Thoracic aorta (tissue), 2 donors: ENCODE results near the gene WIPF2. TPM values are rescaled to one million over a fixed set of nuclear protein-coding genes. Genes with fewer than 3 reads are reported as not detected.

ENCODE experiments used
- ATAC-seq: fragments of 150-250 bp; one replicate; pipeline ENCODE4 v1.8.0; 2017; ENCODE audit warnings: low read depth; ENCODE audit not compliant: insufficient number of reproducible peaks, low FRiP score
- DNase-seq: peaks from one replicate; pipeline ENCODE4 v3.0.0-alpha.2; 2020; ENCODE audit warnings: low spot score
- H3K27ac ChIP-seq, 2 donors: fragments of 200-600 bp; sonication (generic); 1 replicate in 1 of 2; 2 replicates in 1 of 2; pipeline ENCODE4 v1.5.1; 2016; ENCODE audit warnings: mild to moderate bottlenecking in 2 of 2, moderate library complexity in 2 of 2
- H3K27me3 ChIP-seq: fragments of 200-600 bp; sonication (generic); replicated peaks from 2 replicates; pipeline ENCODE4 v1.6.0; 2016; ENCODE audit warnings: mild to moderate bottlenecking; ENCODE audit not compliant: insufficient read depth
- H3K36me3 ChIP-seq: fragments of 200-600 bp; sonication (generic); one replicate; pipeline ENCODE4 v1.5.1; 2016
- H3K4me1 ChIP-seq, 2 donors: fragments of 200-600 bp; sonication (generic); 1 replicate in 1 of 2; 2 replicates in 1 of 2; pipeline versions ENCODE4 v1.5.1 to v1.6.0; 2016; ENCODE audit warnings: low read depth in 2 of 2, mild to moderate bottlenecking in 1 of 2; ENCODE audit not compliant: control insufficient read depth in 1 of 2
- H3K4me3 ChIP-seq: fragments of 200-600 bp; sonication (generic); 2 replicates; pipeline ENCODE4 v1.5.1; 2016; ENCODE audit warnings: mild to moderate bottlenecking
- H3K9me3 ChIP-seq: fragments of 200-600 bp; sonication (generic); 2 replicates; pipeline ENCODE4 v1.5.1; 2016
- CTCF ChIP-seq: fragments of 200-600 bp; sonication (generic); IDR thresholded peaks from one replicate; pipeline ENCODE4 v1.5.1; 2019; ENCODE audit warnings: antibody characterized with exemption
- total RNA-seq, 2 donors: library from RNA; depleted of rRNA; stranded (reverse); fragments of >200 nt; gene quantifications; one replicate each; pipeline versions ENCODE4 v1.1.0 to v1.2.3, GENCODE V29; 2016

WIPF2 gene
- 10 to 100 TPM in 1 of 2 donors, 1 to 10 TPM in 1; 8.9 to 14.0 TPM for total RNA-seq

GRCh38 chr17:40218740-40219593 is at the start of gene WIPF2:
Gene WIPF2, plus strand, starts transcription at chr17:40219304. Its CDS starts 37,156 bp downstream, at chr17:40256460.
- peak; percentile 84 for DNase-seq
- Histone ChIP-seq H3K27ac (peak within 1 kb of the TSS; percentile 81 to 88), H3K27me3 (no peaks in the 10 kb centered on the region), H3K4me1 (peaks cover 5 to 19% of the 10 kb centered on the region in 2 donors), H3K36me3 (no peaks in the 10 kb centered on the region), H3K4me3 (peak within 1 kb of the TSS; percentile 88), H3K9me3 (no peaks in the 10 kb centered on the region)
- TF ChIP-seq CTCF, result peak; percentile 73
- peak; percentile 98 for ATAC-seq

- Histone ChIP-seq H3K27me3 (no peaks in the 10 kb centered on the region), H3K4me1 (no peaks in the 10 kb centered on the region), H3K36me3 (peaks cover 53% of the 10 kb centered on the region), H3K27ac (no peak overlapping the region), H3K4me3 (no peak overlapping the region), H3K9me3 (no peaks in the 10 kb centered on the region)
- ATAC-seq (no peak), DNase-seq (no peak)
- TF ChIP-seq CTCF, result no peak
Observed at GRCh38 chr17:40170325-40170724, 48.8 kb upstream of the WIPF2 start.

GRCh38 chr17:40171750-40172149 is 47.4 kb upstream of the WIPF2 start:
- no peaks in the 10 kb centered on the region for H3K9me3 ChIP-seq
- DNase-seq (no peak), ATAC-seq (no peak)
- no peaks in the 10 kb centered on the region for H3K27me3 ChIP-seq
- H3K27ac ChIP-seq, result no peak overlapping the region
- peaks cover 0 to 1% of the 10 kb centered on the region in 2 donors for H3K4me1 ChIP-seq
- peaks cover 49% of the 10 kb centered on the region for H3K36me3 ChIP-seq
- H3K4me3 ChIP-seq, result no peak overlapping the region
- TF ChIP-seq CTCF, result no peak

- Histone ChIP-seq H3K9me3 (no peaks in the 10 kb centered on the region), H3K27ac (no peak overlapping the region), H3K4me1 (peaks cover 3 to 9% of the 10 kb centered on the region in 2 donors), H3K36me3 (peaks cover 36% of the 10 kb centered on the region), H3K4me3 (no peak overlapping the region), H3K27me3 (no peaks in the 10 kb centered on the region)
- ATAC-seq (no peak), DNase-seq (no peak)
- no peak for TF ChIP-seq CTCF
Observed at GRCh38 chr17:40173091-40173777, 45.9 kb upstream of the WIPF2 start.

- no peaks in the 10 kb centered on the region for H3K9me3 ChIP-seq
- no peak overlapping the region for H3K27ac ChIP-seq
- H3K4me3 ChIP-seq, result no peak overlapping the region
- peaks cover 33% of the 10 kb centered on the region for H3K36me3 ChIP-seq
- no peak for ATAC-seq
- DNase-seq, result no peak
- peaks cover 3 to 9% of the 10 kb centered on the region in 2 donors for H3K4me1 ChIP-seq
- H3K27me3 ChIP-seq, result no peaks in the 10 kb centered on the region
- TF ChIP-seq CTCF, result no peak
Observed at GRCh38 chr17:40173778-40174135, 45.3 kb upstream of the WIPF2 start.
